GM18502 (cell line): ENCODE data around the gene ESRP2.

Experiments used
- ATAC-seq: cut with Tn5 transposase; IDR thresholded peaks from one replicate; pipeline ENCODE4 v1.9.1; 2021; ENCODE audit warnings: mild to moderate bottlenecking; ENCODE audit not compliant: unreplicated experiment, poor library complexity

Gene ESRP2

DNA sequence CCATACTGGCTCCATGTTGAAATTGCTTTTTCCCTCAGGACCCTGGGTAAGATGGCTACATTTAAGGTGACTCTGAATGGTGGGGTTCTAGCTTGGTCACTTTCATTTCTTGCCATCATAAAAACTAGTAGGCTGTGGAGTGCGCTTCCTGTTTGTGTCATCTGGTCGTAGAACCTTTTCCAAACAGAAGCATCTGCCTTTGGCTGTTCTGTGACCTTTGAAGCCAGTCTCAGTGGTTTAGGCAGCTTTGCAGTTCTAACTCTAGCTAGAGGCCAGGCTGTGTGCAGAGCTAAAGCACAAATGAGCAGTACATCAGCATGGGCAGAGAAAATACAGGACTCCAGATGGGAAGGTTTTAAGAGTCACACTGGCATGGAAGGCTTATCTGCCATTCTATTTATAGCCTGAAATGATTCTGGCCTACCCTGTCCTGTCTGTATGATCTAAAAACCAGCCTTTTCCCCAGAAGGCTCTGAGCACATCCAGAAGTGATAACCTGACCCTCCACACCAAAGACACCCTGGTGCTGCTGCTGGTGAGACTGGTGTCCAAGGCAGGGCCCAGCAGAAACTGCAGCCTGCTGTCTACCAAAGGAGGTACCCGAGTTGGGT is 8.6 kb downstream of the ESRP2 start:
- no peak for ATAC-seq

DNA sequence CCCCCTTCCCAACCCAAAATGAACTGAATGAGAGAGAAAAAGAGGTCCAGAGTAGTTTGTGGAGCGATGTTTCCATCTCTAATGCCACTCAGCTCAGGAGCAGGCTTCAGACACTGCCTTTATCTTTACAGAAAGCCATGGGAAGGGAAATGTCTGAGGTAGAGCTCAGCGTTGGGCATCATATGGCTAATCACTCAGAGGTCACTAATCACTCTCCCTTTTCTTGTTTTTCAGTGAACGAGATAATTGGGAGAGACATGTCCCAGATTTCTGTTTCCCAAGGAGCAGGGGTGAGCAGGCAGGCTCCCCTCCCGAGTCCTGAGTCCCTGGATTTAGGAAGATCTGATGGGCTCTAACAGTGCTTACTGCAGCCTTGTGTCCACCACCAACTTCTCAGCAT is 9.8 kb downstream of the ESRP2 start:
- ATAC-seq = no peak

DNA sequence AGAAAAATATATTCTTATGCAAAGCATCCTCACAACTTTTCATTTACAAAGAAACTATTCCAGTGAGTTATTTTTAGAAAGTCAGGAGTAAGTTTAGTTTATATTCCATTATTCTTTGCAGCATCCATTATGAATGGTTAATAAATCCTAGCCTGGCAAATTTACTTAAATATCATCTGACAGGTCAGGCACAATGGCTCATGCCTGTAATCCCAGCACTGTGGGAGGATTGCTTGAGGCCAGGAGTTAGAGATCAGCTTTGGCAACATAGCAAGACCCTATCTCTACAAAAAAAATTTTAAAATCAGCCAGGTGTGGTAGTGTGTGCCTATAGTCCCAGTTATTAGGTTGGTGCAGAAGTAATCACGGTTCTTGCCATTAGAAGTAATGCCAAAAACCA is 12.9 kb downstream of the ESRP2 start:
- ATAC-seq = no peak

DNA sequence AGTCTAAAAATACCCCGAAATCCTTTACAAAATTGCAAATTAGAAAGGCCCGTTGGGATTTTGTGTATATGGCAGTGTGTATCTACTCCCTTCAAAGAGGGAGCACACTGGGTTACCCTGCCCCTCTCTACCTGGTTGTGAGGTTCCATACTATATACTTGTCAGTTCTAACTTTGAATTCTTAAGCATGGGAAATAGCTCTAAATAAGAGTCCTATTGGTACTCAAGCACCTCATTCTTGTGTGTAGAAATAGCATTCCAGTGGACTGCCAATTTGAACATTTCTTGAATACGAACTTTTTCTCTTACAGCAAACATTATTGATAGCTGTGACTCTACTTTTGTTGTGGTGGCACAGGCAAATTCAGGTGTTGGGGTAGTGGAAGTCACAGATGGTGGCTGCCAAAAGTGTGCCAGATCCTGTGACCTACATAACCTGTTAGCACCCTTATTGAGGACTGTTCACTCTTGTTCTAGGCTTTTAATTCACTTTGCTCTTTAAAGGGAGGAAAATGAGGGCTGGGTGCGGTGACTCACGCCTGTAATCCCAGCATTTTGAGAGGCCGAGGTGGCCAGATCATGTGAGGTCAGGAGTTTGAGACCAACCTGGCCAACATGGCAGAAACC is 16.1 kb downstream of the ESRP2 start:
- ATAC-seq = no peak

DNA sequence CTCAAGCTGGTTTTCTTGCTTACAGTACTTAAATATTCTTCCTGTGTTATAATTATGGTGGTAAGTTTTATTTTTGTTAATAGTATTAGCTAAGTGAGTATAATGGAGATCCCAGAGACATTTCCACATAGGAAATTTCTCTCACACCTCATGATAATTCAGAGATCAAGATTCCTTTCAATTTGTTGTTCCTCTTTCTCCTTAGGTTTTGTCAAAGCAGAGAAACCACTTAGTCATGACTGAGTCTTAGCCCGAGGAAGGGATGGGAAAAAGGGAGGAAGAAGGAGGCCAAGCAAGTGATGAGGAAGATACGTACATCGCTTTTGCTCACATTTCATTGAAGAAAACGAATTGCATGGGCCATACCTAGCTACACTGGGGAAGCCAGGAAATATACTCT is 18.4 kb downstream of the ESRP2 start:
- ATAC-seq = no peak

DNA sequence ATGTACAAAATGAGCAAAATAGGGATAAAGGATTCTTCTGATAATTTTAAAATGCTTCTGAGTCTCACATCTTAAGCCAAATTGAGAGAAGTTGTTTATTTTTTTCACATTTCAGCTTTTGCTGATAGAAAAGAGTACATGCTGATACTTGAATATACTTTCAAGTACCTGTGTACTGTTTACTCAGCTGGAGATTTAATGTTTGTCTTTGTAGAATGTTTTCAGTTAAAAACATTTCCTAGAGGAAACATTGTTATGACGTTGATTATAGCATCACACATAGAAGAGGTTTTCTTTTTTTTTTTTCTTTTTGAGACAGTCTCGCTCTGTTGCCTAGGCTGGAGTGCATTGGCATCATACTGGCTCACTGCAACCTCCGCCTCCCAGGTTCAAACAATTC is 19.7 kb downstream of the ESRP2 start:
- ATAC-seq = no peak

DNA sequence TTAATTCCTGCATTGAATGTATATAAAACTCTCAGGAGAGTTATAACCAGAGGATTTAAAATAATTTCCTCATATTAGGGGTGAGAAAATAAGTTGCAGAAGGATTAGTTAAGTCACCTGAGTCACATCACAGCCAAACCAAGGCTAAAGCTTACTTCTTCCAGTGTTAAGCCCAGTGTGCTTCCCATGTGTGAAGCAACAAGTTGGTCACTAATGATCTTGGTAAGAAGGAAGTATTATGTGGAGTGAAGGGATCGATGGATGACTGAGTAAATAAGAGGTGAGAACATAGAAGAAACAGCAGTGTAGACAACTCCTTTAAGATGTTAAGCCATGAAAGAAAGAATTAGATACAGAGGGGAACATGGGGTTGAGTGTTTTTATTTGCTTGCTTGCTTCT is 20.6 kb downstream of the ESRP2 start:
- ATAC-seq = no peak

DNA sequence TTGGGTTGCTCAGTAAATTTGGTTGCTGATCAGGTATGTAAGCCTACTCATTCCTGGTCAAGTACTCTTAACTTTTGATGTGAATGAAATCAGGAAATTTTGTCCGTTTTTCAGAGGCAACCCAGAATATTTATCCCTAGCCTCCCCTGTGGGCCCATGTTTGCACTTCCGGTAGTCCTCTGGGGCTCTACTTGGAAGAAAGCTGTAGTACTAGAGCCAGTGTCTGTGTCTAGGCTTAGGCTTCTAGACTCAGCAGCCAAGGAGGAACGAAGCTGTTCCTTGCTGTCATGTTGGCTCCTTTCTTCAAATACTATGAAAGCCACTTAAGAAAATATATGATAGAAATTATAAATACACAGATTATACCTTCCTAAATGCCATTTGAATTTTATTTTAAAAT is 21.2 kb downstream of the ESRP2 start:
- no peak for ATAC-seq

DNA sequence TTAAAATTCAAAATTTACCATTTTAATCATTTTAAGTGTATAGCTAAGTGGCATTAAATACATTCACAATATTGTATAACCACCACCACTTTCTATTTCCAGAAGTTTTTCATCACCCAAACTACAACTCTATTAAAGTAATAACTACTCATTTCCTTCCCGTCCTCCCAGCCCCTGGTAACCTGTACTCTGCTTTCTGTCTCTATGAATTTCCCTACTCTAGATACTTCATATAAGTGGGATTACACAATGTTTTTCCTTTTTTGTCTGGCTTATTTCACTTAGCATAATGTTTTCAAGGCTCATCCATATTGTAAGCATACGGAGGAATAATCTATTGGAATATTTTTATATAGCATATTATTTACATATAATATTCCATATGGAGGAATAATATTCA is 29.7 kb downstream of the ESRP2 start:
- ATAC-seq = no peak

DNA sequence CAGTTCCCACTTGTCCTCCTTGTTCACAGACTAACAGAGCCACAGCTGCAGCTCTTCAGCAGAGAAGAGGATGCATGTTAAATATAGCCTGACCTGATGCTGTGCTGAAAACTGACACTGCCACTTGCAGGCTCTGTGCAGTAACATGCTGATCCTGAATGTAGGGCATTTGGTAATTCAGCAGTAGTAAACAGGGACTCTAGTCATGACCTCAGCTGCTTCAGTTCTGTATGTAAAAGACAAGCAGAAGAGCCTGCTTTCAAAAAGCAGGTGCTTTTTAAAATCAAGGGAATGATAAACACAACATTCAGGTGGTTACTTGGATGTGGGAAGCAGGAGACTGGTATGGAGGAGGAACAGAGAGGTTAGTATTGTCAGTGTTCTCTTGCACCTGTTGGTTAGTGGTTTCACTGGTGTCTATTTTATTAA is 33.8 kb downstream of the ESRP2 start:
- ATAC-seq = no peak

DNA sequence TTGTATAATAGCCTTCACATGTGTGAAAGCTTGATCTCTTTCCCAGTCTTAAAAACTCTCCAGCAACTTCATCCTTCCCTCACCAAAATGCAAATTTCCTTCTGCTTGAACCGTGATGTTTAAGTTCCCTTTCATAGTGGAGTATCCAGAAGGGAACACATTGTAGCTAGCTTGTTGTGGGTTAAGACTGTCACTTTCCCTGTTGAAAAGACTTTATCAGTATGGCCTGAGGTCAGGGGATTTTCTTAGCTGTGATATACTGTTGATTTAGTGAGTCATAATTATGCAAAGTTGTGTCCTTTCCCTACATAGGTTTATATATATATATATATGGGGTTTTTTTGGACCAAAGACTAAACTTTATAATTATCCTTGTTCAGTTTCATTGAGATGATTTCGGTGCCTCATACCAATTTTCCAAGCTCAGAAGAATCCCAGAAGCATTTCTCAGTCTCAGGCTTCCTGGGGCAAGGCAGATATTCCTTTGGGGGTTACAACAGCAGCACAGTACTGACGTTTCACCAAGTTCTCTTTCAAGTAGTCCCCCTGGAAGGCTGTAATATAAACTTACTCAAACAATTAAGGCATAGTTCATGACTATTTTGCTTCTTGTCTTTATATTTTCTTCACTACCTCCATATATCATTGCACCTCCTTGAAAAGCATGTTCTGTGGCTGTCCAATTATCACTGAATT is 35.7 kb downstream of the ESRP2 start:
- no peak for ATAC-seq

DNA sequence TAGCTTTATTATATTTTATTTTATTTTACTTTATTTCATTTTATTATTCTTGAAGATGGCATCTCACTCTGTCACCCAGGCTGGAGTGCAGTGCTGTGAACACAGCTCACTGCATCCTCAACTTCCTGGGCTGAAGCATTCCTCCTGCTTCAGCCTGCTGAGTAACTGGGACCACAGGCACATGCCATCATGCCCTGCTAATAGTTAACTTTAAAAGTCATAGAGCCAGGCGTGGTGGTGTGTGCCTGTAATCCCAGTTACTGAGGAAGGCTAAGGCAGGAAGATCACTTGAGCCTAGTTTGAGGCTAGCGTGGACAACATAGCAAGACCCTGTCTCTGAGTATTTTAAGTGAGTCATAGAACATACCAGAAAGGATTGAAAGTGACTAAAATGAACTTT is 38.7 kb downstream of the ESRP2 start:
- ATAC-seq = no peak

DNA sequence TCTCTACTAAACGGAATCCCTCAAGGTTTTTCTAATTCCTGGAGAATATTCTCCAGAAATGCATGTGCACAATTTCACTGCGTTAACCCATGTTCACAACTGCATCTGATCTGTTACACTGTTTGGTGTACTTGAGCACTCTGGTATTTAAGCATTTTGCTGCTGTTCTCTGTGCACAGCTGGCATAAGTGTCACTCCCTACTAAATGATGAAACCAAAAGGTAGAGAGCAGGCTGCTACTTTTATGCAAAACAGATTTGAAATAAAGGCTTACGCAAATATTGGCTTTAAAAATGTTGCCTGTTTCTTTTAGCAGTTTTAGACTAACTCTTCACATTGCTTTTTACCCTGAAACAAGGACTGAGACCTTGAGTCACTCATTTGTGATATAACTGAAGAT is 41.7 kb downstream of the ESRP2 start:
- no peak for ATAC-seq

DNA sequence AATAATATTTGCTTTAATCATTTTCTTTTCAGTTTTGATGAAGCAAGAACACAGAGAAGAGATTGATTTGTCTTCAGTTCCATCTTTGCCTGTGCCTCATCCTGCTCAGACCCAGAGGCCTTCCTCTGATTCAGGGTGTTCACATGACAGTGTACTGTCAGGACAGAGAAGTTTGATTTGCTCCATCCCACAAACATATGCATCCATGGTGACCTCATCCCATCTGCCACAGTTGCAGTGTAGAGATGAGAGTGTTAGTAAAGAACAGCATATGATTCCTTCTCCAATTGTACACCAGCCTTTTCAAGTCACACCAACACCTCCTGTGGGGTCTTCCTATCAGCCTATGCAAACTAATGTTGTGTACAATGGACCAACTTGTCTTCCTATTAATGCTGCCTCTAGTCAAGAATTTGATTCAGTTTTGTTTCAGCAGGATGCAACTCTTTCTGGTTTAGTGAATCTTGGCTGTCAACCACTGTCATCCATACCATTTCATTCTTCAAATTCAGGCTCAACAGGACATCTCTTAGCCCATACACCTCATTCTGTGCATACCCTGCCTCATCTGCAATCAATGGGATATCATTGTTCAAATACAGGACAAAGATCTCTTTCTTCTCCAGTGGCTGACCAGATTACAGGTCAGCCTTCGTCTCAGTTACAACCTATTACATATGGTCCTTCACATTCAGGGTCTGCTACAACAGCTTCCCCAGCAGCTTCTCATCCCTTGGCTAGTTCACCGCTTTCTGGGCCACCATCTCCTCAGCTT is 45.0 kb downstream of the ESRP2 start:
- no peak for ATAC-seq

DNA sequence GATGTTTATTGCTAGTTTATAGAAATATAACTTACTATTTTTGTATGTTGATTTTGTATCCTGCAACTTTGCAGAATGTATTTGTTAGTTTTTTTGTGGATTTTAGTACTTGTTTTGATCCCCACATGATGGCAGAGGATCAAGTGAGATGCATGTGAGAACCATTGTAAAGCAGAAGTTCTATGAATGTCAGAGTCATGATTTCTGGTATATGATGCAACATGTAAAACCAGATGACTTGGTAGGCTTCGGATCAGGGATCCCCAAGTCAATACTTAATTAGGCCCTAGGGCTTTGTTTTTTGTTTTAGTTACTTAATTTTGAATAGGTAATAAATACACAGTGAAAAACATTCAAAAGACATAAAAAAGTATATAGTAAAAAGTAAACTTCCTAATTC is 45.8 kb downstream of the ESRP2 start:
- no peak for ATAC-seq

DNA sequence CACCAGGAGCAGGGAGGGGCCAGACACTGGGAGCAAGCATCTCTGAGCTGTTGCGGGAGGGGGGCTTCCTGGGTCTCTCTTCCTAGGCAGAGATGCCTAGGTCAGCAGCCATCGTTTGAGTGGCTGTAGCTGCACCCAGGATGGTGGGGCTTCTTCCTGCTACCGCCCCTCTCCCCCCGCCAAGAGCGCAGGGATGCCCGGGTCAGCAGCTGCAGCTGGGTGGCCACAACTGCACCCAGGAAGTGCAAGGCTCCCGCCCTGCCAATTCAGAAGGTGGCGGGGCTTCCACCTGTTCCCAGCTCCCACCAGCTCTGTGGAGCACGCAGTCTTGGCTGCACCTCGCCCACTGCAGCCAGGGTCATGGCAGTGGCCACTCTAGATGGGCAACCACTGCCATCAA is 47.8 kb downstream of the ESRP2 start:
- ATAC-seq = no peak

DNA sequence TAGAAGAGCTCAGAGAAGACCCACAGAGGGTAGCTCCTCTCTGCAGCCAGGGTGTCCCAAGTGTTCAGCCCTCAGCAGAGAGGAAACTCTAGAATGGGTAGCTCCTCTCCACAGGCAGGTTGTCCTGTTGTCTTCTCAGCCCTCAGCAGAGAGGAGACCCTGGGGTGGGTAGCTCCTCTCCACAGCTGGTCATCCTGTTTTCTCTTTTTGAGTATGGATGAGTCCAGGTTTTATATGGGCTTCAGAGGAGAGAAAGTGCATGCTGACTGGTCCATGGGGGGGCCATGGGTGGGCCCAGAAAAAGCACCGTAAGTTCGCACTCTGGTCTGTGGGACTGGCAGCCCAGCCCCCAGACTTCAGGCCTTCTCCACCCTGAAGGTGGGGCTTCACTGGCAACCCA is 48.4 kb downstream of the ESRP2 start:
- no peak for ATAC-seq

DNA sequence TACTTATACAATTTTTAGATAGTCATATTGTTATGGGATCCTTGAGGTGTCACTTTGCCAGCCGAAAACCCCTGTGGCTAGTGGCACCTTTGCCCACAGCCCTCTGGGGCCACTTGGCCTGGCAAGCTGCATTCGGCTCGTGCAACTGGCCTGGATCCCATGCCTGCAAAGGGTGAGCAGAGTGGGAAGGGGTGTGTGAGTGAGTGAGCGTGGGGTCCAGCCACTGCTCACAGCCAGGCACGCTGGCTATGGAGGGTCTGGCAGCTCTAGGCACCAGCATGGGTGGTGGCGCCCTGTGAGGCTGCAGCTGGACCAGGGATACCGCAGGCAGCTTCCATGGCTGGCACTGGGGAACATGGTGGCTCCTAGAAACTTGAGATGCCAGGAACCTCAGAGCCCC is 49.0 kb downstream of the ESRP2 start:
- no peak for ATAC-seq

DNA sequence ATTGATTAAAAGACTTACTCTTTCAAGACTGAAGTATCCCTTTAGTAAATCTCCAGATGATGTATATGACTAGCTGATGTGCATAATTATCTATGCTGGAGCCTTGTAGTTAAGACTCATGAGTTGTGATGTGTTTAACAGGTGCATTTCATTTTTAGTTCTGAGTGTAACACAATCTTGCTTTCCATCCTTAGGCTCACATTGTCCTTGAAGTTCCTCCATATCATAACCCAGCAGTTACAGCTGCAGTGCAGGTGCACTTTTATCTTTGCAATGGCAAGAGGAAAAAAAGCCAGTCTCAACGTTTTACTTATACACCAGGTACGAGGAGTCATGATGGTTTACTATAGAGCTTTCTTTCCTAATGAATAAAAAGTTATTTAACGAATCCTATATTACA is 52.9 kb downstream of the ESRP2 start:
- no peak for ATAC-seq

DNA sequence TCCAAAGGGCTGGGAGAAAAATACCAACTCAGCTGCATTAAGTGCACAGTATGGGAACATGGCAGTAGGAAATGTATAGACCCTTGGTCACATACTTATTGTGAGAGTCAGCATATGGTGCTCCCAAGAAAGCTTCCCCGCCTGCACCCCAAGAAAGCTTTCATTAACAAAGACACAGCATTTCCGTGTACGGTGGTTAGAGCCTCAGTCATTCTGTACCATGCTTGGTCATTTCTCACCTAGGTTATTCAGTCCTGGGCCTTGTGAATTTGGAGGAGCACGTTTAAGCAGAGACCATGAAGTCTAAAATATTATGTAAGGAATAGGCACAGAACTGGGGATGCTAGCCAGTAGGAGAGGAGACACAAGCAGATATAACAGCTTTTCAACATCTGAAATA is 56.1 kb downstream of the ESRP2 start:
- ATAC-seq = no peak

DNA sequence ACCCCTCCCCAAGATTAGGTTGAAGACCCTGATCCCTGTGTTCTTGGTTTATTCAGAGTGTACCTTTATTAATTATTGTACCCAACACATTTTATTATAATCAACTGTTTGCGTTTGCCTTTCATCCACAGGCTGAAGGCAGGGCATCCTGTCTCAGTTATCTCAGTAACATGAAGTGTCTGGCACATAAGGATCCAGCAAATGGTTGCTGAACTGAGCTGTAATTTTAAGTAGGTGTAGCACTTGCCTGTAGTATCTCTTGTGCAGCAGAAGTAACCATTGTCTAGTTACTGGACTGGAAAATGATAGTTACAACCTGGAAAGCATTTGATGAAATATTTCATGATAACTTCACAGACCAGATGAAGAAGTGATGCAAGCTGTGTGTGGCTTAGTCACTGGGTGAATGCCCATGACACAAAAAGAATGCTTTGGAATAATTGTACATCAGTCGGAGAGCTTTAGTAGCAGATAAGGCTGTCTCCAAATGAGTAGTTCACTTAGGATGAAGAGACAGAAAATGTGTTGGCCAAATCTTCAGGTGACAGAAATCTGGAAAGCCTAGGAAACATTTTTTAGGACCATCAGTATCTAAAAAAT is 56.6 kb downstream of the ESRP2 start:
- ATAC-seq = no peak
